T1000 (cell line): ENCODE measurements around the gene NCKAP1.
"Not testable (repeated sequence)": the region's sequence is repeated elsewhere in the genome, so short reads cannot be mapped to it uniquely, and the experiment has no call there.

Experiments
- DNase-seq: peaks from one replicate; lab custom pipeline; 2025; ENCODE audit warnings: mixed read lengths; lab: John Stamatoyannopoulos, UW

Gene NCKAP1

GRCh38 chr2:183009249-183009899 is 28.9 kb downstream of the NCKAP1 start:
- no peak for DNase-seq

GRCh38 chr2:183001948-183002347 is 36.3 kb downstream of the NCKAP1 start:
- no peak for DNase-seq

DNA sequence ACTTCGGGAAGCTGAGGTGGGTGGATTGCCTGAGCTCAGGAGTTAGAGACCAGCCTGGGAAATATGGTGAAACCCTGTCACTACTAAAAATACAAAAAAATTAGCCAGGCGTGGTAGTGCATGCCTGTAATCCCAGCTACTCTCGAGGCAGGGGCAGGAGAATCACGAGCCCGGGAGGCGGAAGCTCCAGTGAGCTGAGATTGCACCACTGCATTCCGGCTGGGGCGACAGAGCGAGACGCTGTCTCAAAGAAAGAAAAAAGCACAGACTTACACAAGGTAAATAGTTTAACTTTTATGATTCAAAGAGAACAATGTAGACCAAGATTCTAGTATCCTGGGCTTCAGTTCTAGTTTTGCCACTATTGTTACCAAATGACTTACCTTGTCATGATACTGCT is 37.4 kb downstream of the NCKAP1 start:
- DNase-seq = no peak

GRCh38 chr2:182999348-183000028 is 38.8 kb downstream of the NCKAP1 start:
- no peak for DNase-seq

DNA sequence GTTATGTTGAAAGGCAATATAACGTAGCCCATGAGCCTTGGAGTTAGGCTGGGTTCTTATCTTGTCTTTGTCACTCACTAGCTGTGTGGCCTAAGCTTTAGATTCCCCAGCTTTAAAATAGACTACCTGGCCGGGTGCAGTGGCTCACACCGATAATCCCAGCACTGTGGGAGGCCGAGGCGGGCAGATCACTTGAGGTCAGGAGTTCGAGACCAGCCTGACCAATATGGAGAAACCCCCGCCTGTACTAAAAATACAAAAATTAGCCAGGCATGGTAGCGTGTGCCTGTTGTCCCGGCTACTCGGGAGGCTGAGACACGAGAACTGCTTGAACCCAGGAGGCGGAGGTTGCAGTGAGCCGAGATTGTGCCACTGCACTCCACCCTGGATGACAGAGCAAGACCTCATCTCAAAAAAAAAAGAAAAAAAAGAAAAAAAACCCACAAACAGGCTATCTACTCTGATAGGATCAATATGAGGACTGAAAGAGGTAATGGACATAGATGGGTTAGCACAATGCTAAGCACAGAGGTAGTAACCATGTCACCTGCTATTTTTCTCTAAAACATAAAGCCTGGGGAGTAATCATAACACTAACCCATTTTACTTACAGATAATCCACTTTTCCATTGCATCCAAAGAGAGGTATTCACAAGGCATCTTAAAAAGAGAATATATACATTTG is 43.9 kb downstream of the NCKAP1 start:
- no peak for DNase-seq

DNA sequence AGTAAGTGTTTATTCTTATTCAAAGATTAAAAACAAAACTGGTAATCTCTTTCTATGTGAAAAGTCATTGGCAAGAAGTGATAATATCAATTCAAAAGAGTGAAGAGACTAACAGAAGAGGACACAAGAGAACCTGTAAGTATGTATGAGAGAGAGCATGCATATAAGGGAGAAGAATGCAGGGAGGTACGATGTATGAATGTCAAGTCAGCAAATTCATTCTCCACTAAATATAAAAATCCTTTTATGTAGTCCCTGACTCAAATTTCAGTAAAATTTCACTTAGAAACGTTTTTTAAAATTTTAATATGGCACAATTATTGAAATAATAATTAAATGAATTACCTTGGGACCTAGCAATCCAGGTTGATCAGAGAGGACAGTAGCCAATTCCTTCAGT is 55.3 kb downstream of the NCKAP1 start:
- DNase-seq = no peak

- DNase-seq = not testable (repeated sequence)
Measured at GRCh38 chr2:182981475-182981874, 56.8 kb downstream of the NCKAP1 start.

- DNase-seq = no peak
Measured at GRCh38 chr2:182980652-182981051, 57.6 kb downstream of the NCKAP1 start.

DNA sequence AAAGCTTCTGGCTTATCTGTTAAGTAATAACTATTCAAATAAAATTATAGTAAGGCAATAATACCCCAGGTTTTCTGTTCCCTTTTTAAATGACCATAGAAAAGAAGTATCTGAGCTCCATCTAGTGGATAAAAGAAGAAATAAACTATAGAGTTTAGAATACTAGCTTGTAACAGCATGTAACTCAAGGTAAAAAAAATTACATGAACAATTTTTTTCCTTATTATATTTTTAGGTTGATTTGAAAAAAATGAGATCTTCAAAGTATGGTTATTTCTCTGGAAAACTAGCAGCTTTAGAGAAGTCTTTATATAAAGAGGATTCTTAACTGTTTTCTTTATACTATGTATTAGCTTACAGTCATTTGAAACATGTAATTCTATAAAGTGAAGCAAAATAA is 58.1 kb downstream of the NCKAP1 start:
- DNase-seq = no peak

DNA sequence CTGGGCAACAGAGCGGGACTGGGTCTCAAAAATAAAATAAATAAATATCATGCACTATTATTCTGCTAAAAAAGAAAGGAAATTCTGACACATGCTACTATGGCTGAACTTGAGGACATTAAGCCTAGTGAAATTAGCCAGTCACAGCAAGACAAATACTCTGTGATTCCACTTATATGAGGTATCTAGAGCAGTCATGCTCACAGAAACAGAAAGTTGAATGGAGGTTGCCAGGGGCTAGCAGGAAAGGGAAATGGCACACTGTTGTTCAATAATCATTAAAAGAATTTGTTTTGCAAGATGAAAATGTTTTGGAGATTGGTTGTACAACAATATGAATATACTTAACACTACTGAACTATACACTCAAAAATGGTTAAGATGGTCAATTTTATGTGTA is 60.8 kb downstream of the NCKAP1 start:
- no peak for DNase-seq

- no peak for DNase-seq
Measured at GRCh38 chr2:182973441-182974352, 64.6 kb downstream of the NCKAP1 start.

DNA sequence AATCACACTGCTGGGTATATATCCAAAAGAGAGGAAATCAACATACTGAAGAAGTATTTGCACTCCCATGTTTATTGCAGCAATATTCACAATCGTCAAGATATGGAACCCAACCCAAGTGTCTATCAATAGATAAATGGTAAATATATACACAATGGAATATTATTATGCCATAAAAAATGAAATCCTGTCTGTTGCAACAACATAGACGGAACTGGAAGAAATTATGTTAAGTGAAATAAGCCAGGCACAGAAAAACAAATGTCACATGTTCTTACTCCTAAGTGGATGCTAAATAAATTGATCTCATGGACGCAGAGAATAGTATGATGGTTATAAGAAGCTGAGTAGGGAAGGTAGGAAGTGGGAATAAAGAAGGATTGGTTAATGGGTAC is 65.7 kb downstream of the NCKAP1 start:
- DNase-seq = no peak

DNA sequence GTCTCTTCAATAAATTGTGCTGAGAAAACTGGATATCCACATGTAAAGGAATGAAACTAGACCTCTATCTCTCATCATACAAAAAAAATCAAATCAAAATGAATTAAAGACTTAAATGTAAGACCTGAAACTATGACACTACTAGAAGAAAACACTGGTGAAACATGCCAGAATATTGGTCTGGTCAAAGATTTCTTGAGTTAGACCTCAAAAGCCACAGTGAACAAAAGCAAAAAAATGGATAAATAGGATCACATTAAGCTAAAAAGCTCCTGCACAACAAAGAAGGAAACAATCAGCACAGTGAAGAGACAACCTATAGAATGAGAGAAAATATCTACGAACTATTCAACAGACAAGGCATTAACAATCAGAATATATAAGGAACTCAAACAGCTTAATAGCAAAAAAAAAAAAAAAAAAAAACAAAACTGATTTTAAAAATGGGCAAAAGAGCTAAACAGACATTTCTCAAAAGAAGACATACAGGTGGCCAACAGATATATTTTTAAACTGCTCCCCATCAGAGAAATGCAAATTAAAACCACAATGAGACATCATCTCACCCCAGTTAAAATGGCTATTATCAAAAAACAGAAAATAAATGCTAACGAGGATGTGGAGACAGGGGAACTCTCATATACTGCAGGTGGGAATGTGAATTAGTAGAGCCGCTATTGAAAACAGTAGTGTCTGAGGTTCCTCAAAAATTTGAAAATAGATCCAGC is 66.3 kb downstream of the NCKAP1 start:
- no peak for DNase-seq

DNA sequence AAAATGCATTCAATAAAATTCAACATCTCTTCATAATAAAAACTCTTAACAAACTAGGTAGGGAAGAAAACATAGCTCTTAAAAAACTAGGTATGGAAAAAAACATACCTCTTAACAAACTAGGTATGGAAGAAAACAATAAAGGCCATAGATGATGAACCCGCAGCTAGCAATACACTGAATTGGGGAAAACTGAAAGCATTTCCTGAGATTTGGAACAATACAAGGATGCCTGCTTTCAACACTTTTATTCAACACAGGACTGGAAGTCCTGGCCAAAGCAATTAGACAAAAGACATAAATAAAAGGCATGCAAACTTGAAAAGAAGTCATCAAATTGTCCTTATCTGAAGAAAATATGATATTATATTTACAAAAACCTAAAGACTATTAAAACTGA is 67.8 kb downstream of the NCKAP1 start:
- no peak for DNase-seq

- DNase-seq = no peak
Measured at GRCh38 chr2:182968493-182968892, 69.8 kb downstream of the NCKAP1 start.

- DNase-seq = not testable (repeated sequence)
Measured at GRCh38 chr2:182966356-182966755, 71.9 kb downstream of the NCKAP1 start.

- no peak for DNase-seq
Measured at GRCh38 chr2:182962641-182963040, 75.6 kb downstream of the NCKAP1 start.

DNA sequence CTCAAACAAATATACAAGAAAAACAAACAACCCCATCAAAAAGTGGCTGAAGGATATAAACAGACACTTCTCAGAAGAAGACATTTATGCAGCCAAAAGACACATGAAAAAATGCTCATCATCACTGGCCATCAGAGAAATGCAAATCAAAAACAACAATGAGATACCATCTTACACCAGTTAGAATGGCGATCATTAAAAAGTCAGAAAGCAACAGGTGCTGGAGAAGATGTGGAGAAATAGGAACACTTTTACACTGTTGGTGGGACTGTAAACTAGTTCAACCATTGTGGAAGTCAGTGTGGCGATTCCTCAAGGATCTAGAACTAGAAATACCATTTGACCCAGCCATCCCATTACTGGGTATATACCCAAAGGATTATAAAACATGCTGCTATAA is 77.4 kb downstream of the NCKAP1 start:
- not testable (repeated sequence) for DNase-seq

- no peak for DNase-seq
Measured at GRCh38 chr2:182954789-182955188, 83.5 kb downstream of the NCKAP1 start.

GRCh38 chr2:182952741-182953450 is 85.4 kb downstream of the NCKAP1 start:
- no peak for DNase-seq
